ENCODE data around the gene MGAT4B.

Gene MGAT4B

DNA sequence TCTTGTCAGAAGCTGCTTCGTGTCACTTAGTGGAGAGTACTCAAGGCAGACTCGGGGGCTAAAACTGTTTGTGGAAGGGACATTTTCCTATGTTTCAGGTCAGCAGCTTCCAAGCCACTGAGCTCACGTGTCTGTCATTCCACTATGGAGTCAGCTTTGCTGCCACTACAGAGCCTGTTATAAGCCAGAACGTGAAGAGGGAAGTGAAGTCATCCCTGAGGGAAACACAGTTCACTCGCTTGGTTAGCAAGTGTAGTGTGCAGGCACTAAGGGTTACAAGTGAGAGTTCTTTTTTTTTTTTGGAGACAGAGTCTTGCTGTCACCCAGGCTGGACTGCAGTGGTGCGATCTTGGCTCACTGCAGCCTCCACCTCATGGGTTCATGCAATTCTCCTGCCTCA, 37.4 kb downstream of the MGAT4B start:
- TF ChIP-seq, protein P1, sequence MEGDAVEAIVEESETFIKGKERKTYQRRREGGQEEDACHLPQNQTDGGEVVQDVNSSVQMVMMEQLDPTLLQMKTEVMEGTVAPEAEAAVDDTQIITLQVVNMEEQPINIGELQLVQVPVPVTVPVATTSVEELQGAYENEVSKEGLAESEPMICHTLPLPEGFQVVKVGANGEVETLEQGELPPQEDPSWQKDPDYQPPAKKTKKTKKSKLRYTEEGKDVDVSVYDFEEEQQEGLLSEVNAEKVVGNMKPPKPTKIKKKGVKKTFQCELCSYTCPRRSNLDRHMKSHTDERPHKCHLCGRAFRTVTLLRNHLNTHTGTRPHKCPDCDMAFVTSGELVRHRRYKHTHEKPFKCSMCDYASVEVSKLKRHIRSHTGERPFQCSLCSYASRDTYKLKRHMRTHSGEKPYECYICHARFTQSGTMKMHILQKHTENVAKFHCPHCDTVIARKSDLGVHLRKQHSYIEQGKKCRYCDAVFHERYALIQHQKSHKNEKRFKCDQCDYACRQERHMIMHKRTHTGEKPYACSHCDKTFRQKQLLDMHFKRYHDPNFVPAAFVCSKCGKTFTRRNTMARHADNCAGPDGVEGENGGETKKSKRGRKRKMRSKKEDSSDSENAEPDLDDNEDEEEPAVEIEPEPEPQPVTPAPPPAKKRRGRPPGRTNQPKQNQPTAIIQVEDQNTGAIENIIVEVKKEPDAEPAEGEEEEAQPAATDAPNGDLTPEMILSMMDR (IDR thresholded peaks at IDR 0.05; ENCODE audit: low read depth, low read length, missing control alignments), result no peak
- in situ Hi-C loops (cut with HindIII; ENCODE audit: low pct_ligation_motif_present, low sequenced_read_pairs), result no loop called here
- H3K27me3 ChIP-seq (replicated peaks), result no peaks in the 10 kb centered on the region
- no peak for DNase-seq
- no peak overlapping the region for H3K27ac ChIP-seq
- H3K4me3 ChIP-seq (ENCODE audit: low read depth, low read length), result no peak overlapping the region
- peaks cover 62% of the 10 kb centered on the region for H3K36me3 ChIP-seq (replicated peaks)

DNA sequence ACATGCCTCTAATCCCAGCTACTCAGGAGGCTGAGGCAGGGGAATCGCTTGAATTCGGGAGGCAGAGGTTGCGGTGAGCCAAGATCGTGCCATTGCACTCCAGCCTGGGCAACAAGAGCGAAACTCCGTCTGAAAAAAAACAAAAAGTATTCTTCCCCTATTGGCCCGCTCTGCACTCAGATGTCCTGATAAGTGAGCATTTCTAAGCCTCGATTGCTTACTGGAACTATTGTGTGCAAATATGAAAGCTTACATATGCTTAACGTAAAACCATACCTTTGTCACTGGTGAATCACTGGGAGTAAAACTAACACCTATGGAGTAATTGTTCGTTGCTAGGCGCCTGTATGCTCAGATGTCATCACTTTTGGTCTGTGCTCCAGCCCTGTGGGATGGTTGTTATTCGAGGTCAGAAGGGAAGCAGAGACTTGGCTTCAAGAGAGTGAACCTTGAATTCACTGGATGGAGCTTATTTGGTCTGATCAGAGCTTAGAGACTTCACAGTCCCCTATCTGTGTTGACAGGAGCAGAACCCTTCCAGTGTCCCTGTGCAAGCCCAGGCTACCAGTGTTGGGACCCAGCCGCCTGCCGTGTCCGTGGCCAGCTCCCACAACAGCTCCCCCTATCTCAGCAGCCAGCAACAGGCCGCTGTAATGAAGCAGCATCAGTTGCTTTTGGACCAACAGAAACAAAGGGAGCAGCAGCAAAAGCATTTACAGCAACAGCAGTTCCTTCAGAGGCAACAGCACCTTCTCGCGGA, 38.2 kb downstream of the MGAT4B start:
- peaks cover 54% of the 10 kb centered on the region for H3K36me3 ChIP-seq (replicated peaks)
- in situ Hi-C loops (cut with HindIII; ENCODE audit: low pct_ligation_motif_present, low sequenced_read_pairs), result no loop called here
- no peak overlapping the region for H3K4me3 ChIP-seq (ENCODE audit: low read depth, low read length)
- H3K27ac ChIP-seq, result no peak overlapping the region
- no peak for DNase-seq
- TF ChIP-seq, protein P1 (IDR thresholded peaks at IDR 0.05; ENCODE audit: low read depth, low read length, missing control alignments), result peak; percentile 35
- H3K27me3 ChIP-seq (replicated peaks), result no peaks in the 10 kb centered on the region

GRCh38 chr5:179767496-179768100, 39.1 kb downstream of the MGAT4B start:
- H3K27ac ChIP-seq, result no peak overlapping the region
- in situ Hi-C loops (cut with HindIII; ENCODE audit: low pct_ligation_motif_present, low sequenced_read_pairs), result no loop called here

DNA sequence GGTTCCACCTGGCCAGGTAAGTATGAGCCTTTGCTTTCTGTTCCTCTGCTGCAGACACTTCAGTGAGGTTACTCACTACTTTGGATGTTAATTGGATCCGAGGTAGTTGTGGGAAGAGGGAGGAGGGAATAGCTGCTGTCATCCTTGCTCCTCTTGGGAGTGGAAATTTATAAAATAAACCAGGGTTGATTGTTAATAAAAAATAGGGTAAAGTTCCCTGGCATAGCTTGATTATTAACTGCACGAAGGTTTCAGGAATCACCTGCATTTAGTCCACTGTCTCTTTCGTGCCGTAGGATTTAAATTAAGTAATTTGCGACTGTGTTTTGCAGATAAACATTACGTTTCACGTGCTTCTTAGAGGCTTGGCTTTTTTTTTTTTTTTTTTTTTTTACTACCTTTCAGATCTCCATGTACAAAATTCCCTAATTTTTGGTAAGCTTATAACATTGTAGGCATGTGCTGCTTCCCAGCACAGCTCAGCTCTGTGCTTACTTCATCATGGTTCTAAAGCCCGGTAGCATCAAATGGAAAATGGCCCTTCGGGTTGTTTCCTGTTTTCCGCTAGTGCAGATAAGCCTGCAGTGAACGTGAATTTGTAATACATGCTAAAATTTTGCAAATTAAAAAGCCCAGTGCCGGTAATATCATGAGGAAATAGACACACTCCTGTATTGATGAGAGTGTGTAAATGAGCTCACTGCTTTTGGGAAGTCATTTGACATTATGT, 39.8 kb downstream of the MGAT4B start:
- TF ChIP-seq, protein P1 (IDR thresholded peaks at IDR 0.05; ENCODE audit: low read depth, low read length, missing control alignments), result no peak
- H3K36me3 ChIP-seq (replicated peaks), result peaks cover 38% of the 10 kb centered on the region
- DNase-seq, result no peak
- peak overlapping the region; percentile 78 for H3K27ac ChIP-seq
- peak overlapping the region; percentile 30 for H3K4me3 ChIP-seq (ENCODE audit: low read depth, low read length)
- in situ Hi-C loops (cut with HindIII; ENCODE audit: low pct_ligation_motif_present, low sequenced_read_pairs), result no loop called here
- H3K27me3 ChIP-seq (replicated peaks), result no peaks in the 10 kb centered on the region

More at GRCh38 chr5:179767496-179768100, 39.1 kb downstream of the MGAT4B start:
- no peak for DNase-seq
- H3K27me3 ChIP-seq (replicated peaks), result no peaks in the 10 kb centered on the region
- H3K36me3 ChIP-seq (replicated peaks), result peaks cover 45% of the 10 kb centered on the region
- TF ChIP-seq, protein P1 (IDR thresholded peaks at IDR 0.05; ENCODE audit: low read depth, low read length, missing control alignments), result no peak
- H3K4me3 ChIP-seq (ENCODE audit: low read depth, low read length), result no peak overlapping the region

GRCh38 chr5:179766021-179766725, 40.5 kb downstream of the MGAT4B start:
- DNase-seq, result peak; percentile 69
- no peaks in the 10 kb centered on the region for H3K27me3 ChIP-seq (replicated peaks)
- peak overlapping the region; percentile 30 for H3K4me3 ChIP-seq (ENCODE audit: low read depth, low read length)
- TF ChIP-seq, protein P1 (IDR thresholded peaks at IDR 0.05; ENCODE audit: low read depth, low read length, missing control alignments), result no peak
- peak overlapping the region; percentile 78 for H3K27ac ChIP-seq
- peaks cover 31% of the 10 kb centered on the region for H3K36me3 ChIP-seq (replicated peaks)
- in situ Hi-C loops (cut with HindIII; ENCODE audit: low pct_ligation_motif_present, low sequenced_read_pairs), result no loop called here
